H9 (cell line): ENCODE measurements around the gene CBLB. TPM values are rescaled to one million over a fixed set of nuclear protein-coding genes. Genes with fewer than 3 reads are reported as not detected.

ENCODE experiments used
- DNase-seq: peaks from one replicate; pipeline ENCODE4 v3.0.0-alpha.2; 2017
- H2AFZ ChIP-seq: one replicate; pipeline ENCODE4 v1.6.1; 2013; ENCODE audit warnings: mild to moderate bottlenecking, low read length, control low read depth, moderate library complexity
- H2AK5ac ChIP-seq: 2 replicates; pipeline ENCODE4 v1.6.1; 2013; ENCODE audit warnings: low read length, control low read depth, mixed read lengths; ENCODE audit not compliant: insufficient read length
- H2BK120ac ChIP-seq: one replicate; pipeline ENCODE4 v1.6.1; 2013; ENCODE audit warnings: low read depth, mild to moderate bottlenecking, low read length, control low read depth, inconsistent platforms; ENCODE audit not compliant: poor library complexity, severe bottlenecking
- H2BK12ac ChIP-seq: 2 replicates; pipeline ENCODE4 v1.6.1; 2013; ENCODE audit warnings: low read length, control low read depth, mixed read lengths, low read depth; ENCODE audit not compliant: insufficient read length
- H2BK15ac ChIP-seq: 2 replicates; pipeline ENCODE4 v1.6.1; 2013; ENCODE audit warnings: low read depth, low read length, control low read depth
- H2BK20ac ChIP-seq: one replicate; pipeline ENCODE4 v1.6.1; 2013; ENCODE audit warnings: low read depth, mild to moderate bottlenecking, low read length, control low read depth, inconsistent platforms; ENCODE audit not compliant: poor library complexity, severe bottlenecking
- H2BK5ac ChIP-seq: 2 replicates; pipeline ENCODE4 v1.6.1; 2013; ENCODE audit warnings: low read length, control low read depth, mixed read lengths; ENCODE audit not compliant: insufficient read length
- H3K14ac ChIP-seq: 2 replicates; pipeline ENCODE4 v1.6.1; 2013; ENCODE audit warnings: low read length, control low read depth; ENCODE audit not compliant: insufficient read depth
- H3K18ac ChIP-seq: 2 replicates; pipeline ENCODE4 v1.6.1; 2013; ENCODE audit warnings: low read depth, mild to moderate bottlenecking, mixed read lengths, low read length, control low read depth; ENCODE audit not compliant: insufficient read length
- H3K23ac ChIP-seq: 2 replicates; pipeline ENCODE4 v1.6.1; 2013; ENCODE audit warnings: low read length, control low read depth, mixed read lengths, low read depth; ENCODE audit not compliant: insufficient read length
- H3K23me2 ChIP-seq: 2 replicates; pipeline ENCODE4 v1.6.1; 2013; ENCODE audit warnings: low read depth, mild to moderate bottlenecking, mixed read lengths, low read length, control low read depth; ENCODE audit not compliant: insufficient read length, poor library complexity, severe bottlenecking
- H3K27ac ChIP-seq: 2 replicates; pipeline ENCODE4 v1.5.1; 2013; ENCODE audit warnings: low read length, control low read depth, mixed read lengths, low read depth; ENCODE audit not compliant: insufficient read length
- H3K27me3 ChIP-seq: 2 replicates; pipeline ENCODE4 v1.6.1; 2013; ENCODE audit warnings: low read length, control low read depth, inconsistent platforms; ENCODE audit not compliant: insufficient read depth
- H3K4ac ChIP-seq: 2 replicates; pipeline ENCODE4 v1.6.1; 2013; ENCODE audit warnings: low read depth, mild to moderate bottlenecking, control low read depth, inconsistent platforms, low read length, moderate library complexity
- H3K4me1 ChIP-seq: 2 replicates; pipeline ENCODE4 v1.6.1; 2013; ENCODE audit warnings: low read length, control low read depth, inconsistent platforms; ENCODE audit not compliant: insufficient read depth
- H3K4me2 ChIP-seq: 2 replicates; pipeline ENCODE4 v1.6.1; 2013; ENCODE audit warnings: low read length, control low read depth, mixed read lengths; ENCODE audit not compliant: insufficient read length, insufficient read depth
- H3K56ac ChIP-seq: 2 replicates; pipeline ENCODE4 v1.6.1; 2013; ENCODE audit warnings: low read depth, mild to moderate bottlenecking, mixed read lengths, low read length, control low read depth; ENCODE audit not compliant: insufficient read length
- H3K79me1 ChIP-seq: 2 replicates; pipeline ENCODE4 v1.6.1; 2013; ENCODE audit warnings: low read depth, mild to moderate bottlenecking, moderate library complexity, low read length, control low read depth, inconsistent platforms; ENCODE audit not compliant: insufficient read depth, poor library complexity, severe bottlenecking
- H3K79me2 ChIP-seq: 2 replicates; pipeline ENCODE4 v1.6.1; 2013; ENCODE audit warnings: low read length, control low read depth, inconsistent platforms; ENCODE audit not compliant: insufficient read depth
- H3K9ac ChIP-seq: 2 replicates; pipeline ENCODE4 v1.6.1; 2013; ENCODE audit warnings: low read length, control low read depth, mixed read lengths; ENCODE audit not compliant: insufficient read length; ENCODE audit errors: extremely low read depth
- H3K9me3 ChIP-seq: one replicate; pipeline ENCODE4 v1.6.1; 2013; ENCODE audit warnings: low read depth, low read length, inconsistent platforms; ENCODE audit not compliant: control insufficient read depth
- H3T11ph ChIP-seq: one replicate; pipeline ENCODE4 v1.6.1; 2013; ENCODE audit warnings: mild to moderate bottlenecking, low read length, control low read depth, inconsistent platforms
- H4K20me1 ChIP-seq: one replicate; pipeline ENCODE4 v1.6.1; 2013; ENCODE audit not compliant: control insufficient read depth, insufficient read length, insufficient read depth
- H4K5ac ChIP-seq: 2 replicates; pipeline ENCODE4 v1.6.1; 2013; ENCODE audit warnings: low read depth, mild to moderate bottlenecking, mixed read lengths, low read length, control low read depth; ENCODE audit not compliant: insufficient read length
- H4K8ac ChIP-seq: replicated peaks from 2 replicates; pipeline ENCODE4 v1.6.1; 2013; ENCODE audit warnings: low read length, control low read depth, mixed read lengths, low read depth; ENCODE audit not compliant: insufficient read length
- H4K91ac ChIP-seq: 2 replicates; pipeline ENCODE4 v1.6.1; 2013; ENCODE audit warnings: low read depth, mild to moderate bottlenecking, moderate library complexity, mixed read lengths, low read length, control low read depth; ENCODE audit not compliant: insufficient read length
- H3K27ac Mint-ChIP-seq, 3 experiments: 2 replicates in 2 of 3; 3 replicates in 1 of 3; pipeline ENCODE4 v1.8.0; 2020 to 2021; ENCODE audit warnings: mixed read lengths in 3 of 3, mild to moderate bottlenecking in 1 of 3, moderate library complexity in 1 of 3
- H3K27me3 Mint-ChIP-seq: 2 replicates; pipeline ENCODE4 v1.8.0; 2021; ENCODE audit warnings: low read depth, mild to moderate bottlenecking, moderate library complexity, mixed read lengths
- H3K36me3 Mint-ChIP-seq, 3 experiments: 2 replicates in 2 of 3; 3 replicates in 1 of 3; pipeline ENCODE4 v1.8.0; 2020 to 2021; ENCODE audit warnings: low read depth in 3 of 3, mixed read lengths in 3 of 3; ENCODE audit not compliant: insufficient read depth in 1 of 3
- H3K4me1 Mint-ChIP-seq, 2 experiments: 2 replicates each; pipeline ENCODE4 v1.8.0; 2020; ENCODE audit warnings: mixed read lengths in 2 of 2
- H3K4me3 Mint-ChIP-seq, 2 experiments: 2 replicates in 1 of 2; 3 replicates in 1 of 2; pipeline ENCODE4 v1.8.0; 2020 to 2021; ENCODE audit warnings: mild to moderate bottlenecking in 2 of 2, mixed read lengths in 2 of 2, moderate library complexity in 1 of 2
- H3K9me3 Mint-ChIP-seq, 2 experiments: 2 replicates in 1 of 2; 3 replicates in 1 of 2; pipeline ENCODE4 v1.8.0; 2020; ENCODE audit warnings: mild to moderate bottlenecking in 2 of 2, mixed read lengths in 2 of 2, moderate library complexity in 1 of 2
- WGBS: extraction: QIAGEN DNeasy Blood & Tissue Kit; methylation state at CpG from one replicate; pipeline ENCODE4 v1.1.7; 2013; ENCODE audit warnings: missing lambda C conversion rate, low lambda C conversion rate, mixed read lengths; ENCODE audit not compliant: insufficient read length; ENCODE audit errors: extremely low coverage; 5-methylcytosine and 5-hydroxymethylcytosine counted together
- total RNA-seq: library from RNA; stranded (reverse); gene quantifications from 2 replicates; pipeline ENCODE4 v1.2.1, GENCODE V29; 2021
- TF ChIP-seq, protein P1 (sequence below): fragments of 200-600 bp; sonication (generic); conservative IDR thresholded peaks from 3 replicates; pipeline ENCODE4 v1.8.0; 2021; ENCODE audit warnings: antibody characterized with exemption, mild to moderate bottlenecking

Gene CBLB
- total RNA-seq, 1 experiment from 2014 or later, result 25.7 TPM

GRCh38 chr3:105811518-105812193, 57.2 kb downstream of the CBLB start:
- H2BK120ac ChIP-seq, result no peak overlapping the region
- no peak overlapping the region for H4K8ac ChIP-seq
- Mint-ChIP-seq H3K4me1 (peaks cover 20 to 28% of the 10 kb centered on the region in 2 experiments), H3K9me3 (peaks cover 4 to 6% of the 10 kb centered on the region in 2 experiments; a peak in 3 of 5 replicates), H3K36me3 (peaks cover 3 to 12% (median 8%) of the 10 kb centered on the region in 3 experiments; a peak in 6 of 7 replicates), H3K27ac (peak overlapping the region in 1 of 3 experiments; percentile 26; a peak in 2 of 7 replicates), H3K4me3 (no peak overlapping the region), H3K27me3 (no peaks in the 10 kb centered on the region)
- H2AFZ ChIP-seq, result no peak overlapping the region
- no peak overlapping the region for H3K27ac ChIP-seq
- no peak overlapping the region for H4K5ac ChIP-seq
- H4K20me1 ChIP-seq, result no peaks in the 10 kb centered on the region
- no peaks in the 10 kb centered on the region for H3K4me1 ChIP-seq
- TF ChIP-seq, protein P1, sequence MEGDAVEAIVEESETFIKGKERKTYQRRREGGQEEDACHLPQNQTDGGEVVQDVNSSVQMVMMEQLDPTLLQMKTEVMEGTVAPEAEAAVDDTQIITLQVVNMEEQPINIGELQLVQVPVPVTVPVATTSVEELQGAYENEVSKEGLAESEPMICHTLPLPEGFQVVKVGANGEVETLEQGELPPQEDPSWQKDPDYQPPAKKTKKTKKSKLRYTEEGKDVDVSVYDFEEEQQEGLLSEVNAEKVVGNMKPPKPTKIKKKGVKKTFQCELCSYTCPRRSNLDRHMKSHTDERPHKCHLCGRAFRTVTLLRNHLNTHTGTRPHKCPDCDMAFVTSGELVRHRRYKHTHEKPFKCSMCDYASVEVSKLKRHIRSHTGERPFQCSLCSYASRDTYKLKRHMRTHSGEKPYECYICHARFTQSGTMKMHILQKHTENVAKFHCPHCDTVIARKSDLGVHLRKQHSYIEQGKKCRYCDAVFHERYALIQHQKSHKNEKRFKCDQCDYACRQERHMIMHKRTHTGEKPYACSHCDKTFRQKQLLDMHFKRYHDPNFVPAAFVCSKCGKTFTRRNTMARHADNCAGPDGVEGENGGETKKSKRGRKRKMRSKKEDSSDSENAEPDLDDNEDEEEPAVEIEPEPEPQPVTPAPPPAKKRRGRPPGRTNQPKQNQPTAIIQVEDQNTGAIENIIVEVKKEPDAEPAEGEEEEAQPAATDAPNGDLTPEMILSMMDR, result no peak
- H3K79me1 ChIP-seq, result no peaks in the 10 kb centered on the region
- no peaks in the 10 kb centered on the region for H3K27me3 ChIP-seq
- H2BK5ac ChIP-seq, result no peak overlapping the region
- WGBS, result no CpG with 5 or more reads among the region's 10 CpGs
- H2AK5ac ChIP-seq, result no peak overlapping the region
- H4K91ac ChIP-seq, result no peak overlapping the region
- no peak overlapping the region for H2BK12ac ChIP-seq
- no peaks in the 10 kb centered on the region for H3K79me2 ChIP-seq
- DNase-seq, result no peak
- no peak overlapping the region for H2BK15ac ChIP-seq
- H2BK20ac ChIP-seq, result no peak overlapping the region
- H3T11ph ChIP-seq, result no peak overlapping the region
- H3K56ac ChIP-seq, result no peak overlapping the region
- H3K4ac ChIP-seq, result no peak overlapping the region
- no peaks in the 10 kb centered on the region for H3K23me2 ChIP-seq
- H3K9ac ChIP-seq, result no peak overlapping the region
- no peak overlapping the region for H3K23ac ChIP-seq
- no peak overlapping the region for H3K18ac ChIP-seq
- H3K4me2 ChIP-seq, result no peak overlapping the region
- H3K9me3 ChIP-seq, result no peaks in the 10 kb centered on the region
- H3K14ac ChIP-seq, result no peak overlapping the region
